GM12873 (cell line): Measurements from ENCODE around the gene ALOX5.

Source experiments
- TF ChIP-seq, protein P1 (sequence below): IDR thresholded peaks from 2 replicates; pipeline ENCODE4 v1.5.1; 2012; ENCODE audit warnings: low read depth, mild to moderate bottlenecking, moderate library complexity, low read length, control low read depth; ENCODE audit not compliant: insufficient read depth; ENCODE audit errors: missing control alignments

ALOX5 gene

DNA sequence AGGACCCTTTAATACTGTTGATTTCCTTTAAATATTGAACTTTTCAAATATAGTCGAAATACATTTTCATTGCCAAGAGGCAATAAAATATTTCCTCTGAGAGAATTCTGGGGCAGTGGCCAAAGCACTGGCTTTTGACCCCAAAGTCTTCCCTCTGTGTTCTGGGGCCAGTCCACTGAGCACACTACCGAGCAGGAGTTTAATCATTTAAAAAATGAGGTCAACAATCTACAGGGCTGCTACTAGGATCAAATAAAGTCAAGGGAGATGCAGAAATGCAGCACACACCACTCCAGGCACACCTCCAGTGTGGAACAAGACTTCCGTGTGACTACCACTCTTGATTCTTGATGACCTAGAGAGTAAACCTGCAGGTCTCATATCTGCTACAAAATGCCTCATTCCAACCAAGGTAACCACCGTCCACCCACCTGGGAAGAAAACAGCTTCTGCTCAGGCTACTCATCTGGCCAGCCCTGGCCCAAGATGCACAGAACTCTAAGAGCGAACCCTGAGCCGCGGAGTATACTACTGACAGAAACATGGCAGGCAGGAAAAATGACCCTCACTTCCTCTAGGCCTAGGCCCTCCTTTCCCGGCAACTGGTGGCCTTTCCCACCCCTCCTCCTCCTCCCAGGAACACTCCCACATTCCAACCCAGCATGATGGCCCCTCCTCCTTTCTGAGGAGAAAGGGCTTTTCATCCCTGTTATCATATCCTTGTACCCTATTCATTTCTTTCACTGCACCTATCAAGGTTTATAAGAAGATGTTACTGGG, 97.7 kb downstream of the ALOX5 start:
- TF ChIP-seq, protein P1, sequence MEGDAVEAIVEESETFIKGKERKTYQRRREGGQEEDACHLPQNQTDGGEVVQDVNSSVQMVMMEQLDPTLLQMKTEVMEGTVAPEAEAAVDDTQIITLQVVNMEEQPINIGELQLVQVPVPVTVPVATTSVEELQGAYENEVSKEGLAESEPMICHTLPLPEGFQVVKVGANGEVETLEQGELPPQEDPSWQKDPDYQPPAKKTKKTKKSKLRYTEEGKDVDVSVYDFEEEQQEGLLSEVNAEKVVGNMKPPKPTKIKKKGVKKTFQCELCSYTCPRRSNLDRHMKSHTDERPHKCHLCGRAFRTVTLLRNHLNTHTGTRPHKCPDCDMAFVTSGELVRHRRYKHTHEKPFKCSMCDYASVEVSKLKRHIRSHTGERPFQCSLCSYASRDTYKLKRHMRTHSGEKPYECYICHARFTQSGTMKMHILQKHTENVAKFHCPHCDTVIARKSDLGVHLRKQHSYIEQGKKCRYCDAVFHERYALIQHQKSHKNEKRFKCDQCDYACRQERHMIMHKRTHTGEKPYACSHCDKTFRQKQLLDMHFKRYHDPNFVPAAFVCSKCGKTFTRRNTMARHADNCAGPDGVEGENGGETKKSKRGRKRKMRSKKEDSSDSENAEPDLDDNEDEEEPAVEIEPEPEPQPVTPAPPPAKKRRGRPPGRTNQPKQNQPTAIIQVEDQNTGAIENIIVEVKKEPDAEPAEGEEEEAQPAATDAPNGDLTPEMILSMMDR: no peak

DNA sequence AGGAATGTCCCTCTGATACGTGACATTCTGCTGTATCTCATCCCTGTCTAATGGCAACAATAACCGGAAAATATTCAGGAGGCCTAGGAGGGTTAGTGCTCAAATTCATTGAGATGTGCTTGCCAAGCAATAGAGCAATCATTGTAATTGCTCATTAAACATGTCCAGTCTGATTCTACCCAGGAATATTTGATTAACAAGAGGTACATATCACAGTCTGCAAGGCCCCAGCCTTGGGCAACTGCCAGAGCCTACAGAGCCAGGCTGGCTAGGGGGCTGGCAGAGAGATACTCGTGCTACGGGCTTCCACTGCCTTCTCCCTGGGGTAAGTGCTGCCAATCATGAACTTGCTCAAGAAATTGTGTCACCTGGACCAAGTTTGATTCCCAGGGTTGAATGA, 99.1 kb downstream of the ALOX5 start:
- TF ChIP-seq, protein P1: no peak

GRCh38 chr10:45476559-45476958, 102.5 kb downstream of the ALOX5 start:
- TF ChIP-seq, protein P1: no peak

GRCh38 chr10:45480294-45480693, 106.3 kb downstream of the ALOX5 start:
- TF ChIP-seq, protein P1: no peak

DNA sequence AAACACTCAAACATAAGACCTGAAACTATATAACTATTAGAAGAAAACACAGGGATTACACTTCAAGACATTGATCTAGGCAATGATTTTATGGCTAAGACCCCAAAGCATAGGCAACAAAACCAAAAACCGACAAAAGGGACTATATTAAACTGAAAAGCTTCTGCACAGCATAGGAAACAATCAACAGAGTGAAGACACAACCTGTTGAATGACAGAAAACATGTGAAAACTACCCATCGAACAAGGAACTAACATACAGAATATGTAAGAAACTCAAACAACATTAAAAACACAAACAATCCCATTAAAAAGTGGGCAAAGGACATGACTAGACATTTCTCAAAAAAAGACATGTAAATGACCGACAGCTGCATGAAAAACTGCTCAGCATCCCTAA, 109.0 kb downstream of the ALOX5 start:
- TF ChIP-seq, protein P1: no peak

GRCh38 chr10:45487735-45488134, 113.7 kb downstream of the ALOX5 start:
- TF ChIP-seq, protein P1: no peak

DNA sequence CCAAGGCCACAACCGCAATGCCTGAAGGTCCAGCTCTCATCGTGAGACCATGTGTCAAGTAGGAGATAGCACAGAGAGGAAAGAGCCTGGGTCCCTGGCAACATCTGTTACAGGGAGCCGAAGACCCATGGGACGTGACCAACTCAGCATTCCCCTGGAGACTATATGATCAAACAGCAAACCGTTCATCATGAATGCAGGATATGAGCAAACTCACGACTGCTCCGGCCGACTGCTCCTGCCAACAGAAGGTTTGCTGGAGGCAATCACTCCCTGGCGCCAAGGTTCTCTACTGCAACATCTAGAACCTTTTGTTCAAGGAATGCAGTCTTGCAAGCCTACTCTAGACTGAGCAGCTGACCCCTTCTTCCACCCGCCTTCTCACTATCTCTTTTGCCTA, 114.3 kb downstream of the ALOX5 start:
- TF ChIP-seq, protein P1: no peak
